AG20443 (cell line): ENCODE measurements around the gene ANKUB1.
A peak's percentile ranks its signal among the peaks of the same experiment; 100 is the strongest.
"Not testable (repeated sequence)": the region's sequence is repeated elsewhere in the genome, so short reads cannot be mapped to it uniquely, and the experiment has no call there.

Experiments used
- DNase-seq: peaks from one replicate; pipeline ENCODE4 v3.0.0; 2012; ENCODE audit warnings: low spot score, mixed read lengths

Gene ANKUB1

GRCh38 chr3:149792452-149793270 is at the start of gene ANKUB1:
Gene ANKUB1 (minus strand): TSS chr3:149792554. CDS start chr3:149792366, 188 bp downstream.
- DNase-seq, result no peak

GRCh38 chr3:149839896-149840295 is 47.5 kb upstream of the ANKUB1 start:
- no peak for DNase-seq

GRCh38 chr3:149839469-149839868 is 47.1 kb upstream of the ANKUB1 start:
- not testable (repeated sequence) for DNase-seq

GRCh38 chr3:149838491-149838890 is 46.1 kb upstream of the ANKUB1 start:
- DNase-seq, result not testable (repeated sequence)

- no peak for DNase-seq
These were observed 40.9 kb upstream of the ANKUB1 start for GRCh38 chr3:149833241-149833640.

- DNase-seq, result peak; percentile 47
These were observed 39.7 kb upstream of the ANKUB1 start for GRCh38 chr3:149832086-149832485.

GRCh38 chr3:149831321-149831720 is 39.0 kb upstream of the ANKUB1 start:
- no peak for DNase-seq

- no peak for DNase-seq
These were observed 38.5 kb upstream of the ANKUB1 start for GRCh38 chr3:149830902-149831301.

GRCh38 chr3:149829631-149830030 is 37.3 kb upstream of the ANKUB1 start:
- not testable (repeated sequence) for DNase-seq

- DNase-seq, result no peak
These were observed 36.0 kb upstream of the ANKUB1 start for GRCh38 chr3:149828390-149828789.

GRCh38 chr3:149826636-149827035 is 34.3 kb upstream of the ANKUB1 start:
- DNase-seq, result no peak

GRCh38 chr3:149820183-149820582 is 27.8 kb upstream of the ANKUB1 start:
- no peak for DNase-seq

- DNase-seq, result no peak
These were observed 27.1 kb upstream of the ANKUB1 start for GRCh38 chr3:149819432-149819831.

- peak; percentile 20 for DNase-seq
These were observed 24.6 kb upstream of the ANKUB1 start for GRCh38 chr3:149816986-149817385.

- no peak for DNase-seq
These were observed 24.0 kb upstream of the ANKUB1 start for GRCh38 chr3:149816311-149816710.

- no peak for DNase-seq
These were observed 23.4 kb upstream of the ANKUB1 start for GRCh38 chr3:149815728-149816127.

- DNase-seq, result no peak
These were observed 23.0 kb upstream of the ANKUB1 start for GRCh38 chr3:149815321-149815720.

- DNase-seq, result peak; percentile 42
These were observed 21.3 kb upstream of the ANKUB1 start for GRCh38 chr3:149813367-149814281.

GRCh38 chr3:149812606-149813366 is 20.4 kb upstream of the ANKUB1 start, which contains the start of gene RNF13:
Gene RNF13 (plus strand): TSS chr3:149813215. CDS start chr3:149846027, 32,812 bp downstream.
- DNase-seq, result peak; percentile 94

- no peak for DNase-seq
These were observed 19.8 kb upstream of the ANKUB1 start for GRCh38 chr3:149812165-149812605.

- DNase-seq, result no peak
These were observed 18.5 kb upstream of the ANKUB1 start for GRCh38 chr3:149810846-149811245.

GRCh38 chr3:149809699-149810098 is 17.3 kb upstream of the ANKUB1 start:
- DNase-seq, result no peak
